HG02678 (cell line): ENCODE results near the gene FITM1.

Source experiments
- ATAC-seq: cut with Tn5 transposase; IDR thresholded peaks from one replicate; pipeline ENCODE4 v1.9.1; 2021; ENCODE audit warnings: mild to moderate bottlenecking, moderate library complexity; ENCODE audit not compliant: unreplicated experiment

The FITM1 gene

DNA sequence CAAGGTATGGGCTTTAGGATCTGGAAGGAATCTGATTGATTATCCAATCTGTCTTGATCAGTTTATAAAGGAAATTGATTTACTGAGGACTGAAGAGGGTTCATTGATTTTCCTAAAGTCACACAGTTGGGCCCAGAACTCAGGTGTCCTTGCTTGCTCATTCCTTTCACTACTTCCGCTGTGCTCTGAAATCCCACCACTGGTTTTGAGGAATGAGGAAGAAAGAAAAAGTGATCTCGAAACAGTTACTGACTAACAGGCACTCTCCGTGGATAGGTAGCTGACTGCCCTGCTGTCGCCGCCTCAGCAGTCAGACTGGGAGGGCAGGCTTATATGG is at the start of gene FITM1:
TSS of gene FITM1 (plus strand) at position 280 of the 337 bp plus-strand sequence. CDS start 905 bp downstream, outside the sequence.
- ATAC-seq, result no peak

DNA sequence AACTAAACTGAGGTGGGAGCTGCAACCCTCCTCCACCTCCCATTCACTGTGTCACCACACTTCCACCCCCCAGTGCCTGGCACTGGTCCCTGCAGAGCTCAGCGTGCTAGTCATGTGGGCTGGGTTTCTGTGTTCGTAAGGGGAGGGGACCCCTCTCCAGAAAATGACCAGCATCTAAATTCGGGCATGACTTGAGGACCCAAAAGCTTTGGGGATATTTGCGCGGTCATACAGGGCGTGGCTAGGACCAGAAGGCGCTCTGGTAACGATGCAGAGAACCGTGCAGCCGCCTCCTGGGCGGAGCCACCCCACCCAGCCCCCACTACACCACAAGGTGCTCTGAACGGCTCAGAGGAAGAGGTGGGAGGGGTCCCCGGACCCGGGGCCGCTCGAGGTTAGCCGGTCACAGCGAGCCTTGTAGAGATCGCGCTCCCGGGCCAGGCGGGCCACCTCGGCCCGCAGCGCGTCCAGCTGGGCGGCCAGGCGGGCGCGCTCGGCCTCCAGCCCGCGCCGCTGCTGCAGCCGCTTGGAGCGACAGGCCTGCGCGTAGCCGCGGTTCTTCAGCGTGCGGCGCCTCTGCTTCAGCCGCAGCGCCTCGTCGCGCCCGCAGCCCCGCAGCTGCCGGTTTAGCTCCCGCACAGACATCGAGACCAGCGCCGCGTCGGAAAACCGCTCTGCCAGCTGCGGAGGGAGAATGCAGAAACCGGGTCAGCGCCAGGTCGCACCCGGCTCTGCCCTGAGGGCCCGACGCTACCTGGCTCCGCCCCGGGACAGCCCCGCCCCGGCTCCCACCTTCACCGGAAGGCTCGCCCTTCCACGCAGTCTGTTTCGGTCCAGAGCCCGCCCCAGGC is 49.3 kb upstream of the FITM1 start:
- ATAC-seq, result peak; percentile 86

DNA sequence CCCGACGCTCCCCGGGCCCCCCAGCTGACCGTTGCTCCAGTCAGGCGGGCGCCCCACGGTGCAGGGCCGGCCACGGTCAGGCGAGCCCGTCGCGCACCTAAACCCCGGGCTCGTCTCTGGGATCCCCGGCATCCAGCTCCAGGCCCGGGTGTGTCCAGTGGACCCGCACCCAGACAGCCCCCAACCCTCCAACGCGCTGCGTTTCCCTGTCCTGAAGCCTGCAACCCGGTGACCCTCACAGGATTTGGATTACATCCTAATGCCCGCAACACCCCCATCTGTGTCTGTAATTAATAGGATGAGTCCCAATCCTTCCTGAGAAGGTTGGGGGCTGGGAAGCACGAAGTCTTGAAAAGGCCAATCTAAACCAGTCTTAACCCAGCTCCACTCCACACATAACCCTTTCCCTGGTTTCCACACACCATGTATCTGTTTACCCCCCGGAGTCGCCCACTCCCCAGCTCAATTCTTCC is 48.7 kb upstream of the FITM1 start:
- ATAC-seq, result no peak

DNA sequence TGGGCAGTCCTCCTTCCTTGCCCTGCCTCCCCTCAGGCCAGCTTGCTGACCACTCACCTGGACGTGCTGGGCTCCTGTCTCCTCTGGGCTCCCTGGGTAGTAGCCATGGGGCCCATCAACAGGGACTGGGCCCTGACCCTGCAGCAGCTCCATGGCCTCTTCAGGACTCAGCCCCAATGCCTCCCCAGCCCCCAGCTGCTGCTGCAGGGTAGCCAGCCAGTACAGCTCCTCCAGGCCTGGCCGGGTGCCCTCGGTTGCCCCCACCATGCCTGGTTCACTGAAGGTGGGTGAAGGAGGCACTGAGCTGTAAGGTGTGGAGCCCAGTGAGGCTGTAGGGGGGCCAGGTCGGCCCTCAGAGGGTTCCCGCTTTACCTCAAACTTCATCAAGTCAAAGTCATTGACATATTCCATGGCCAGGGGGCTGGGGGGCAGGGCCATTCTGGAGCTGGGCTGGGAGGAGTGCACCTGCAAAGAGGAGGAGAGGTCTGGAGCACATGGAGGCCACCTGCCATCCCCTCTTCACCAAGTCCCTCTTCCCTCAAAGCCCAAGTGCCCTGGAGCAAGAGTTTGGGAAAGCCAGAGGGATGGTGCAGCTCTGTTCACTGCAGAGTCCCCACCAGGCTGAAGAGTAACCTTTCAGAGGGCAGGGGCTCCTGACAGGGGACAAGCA is 47.9 kb upstream of the FITM1 start:
- no peak for ATAC-seq

DNA sequence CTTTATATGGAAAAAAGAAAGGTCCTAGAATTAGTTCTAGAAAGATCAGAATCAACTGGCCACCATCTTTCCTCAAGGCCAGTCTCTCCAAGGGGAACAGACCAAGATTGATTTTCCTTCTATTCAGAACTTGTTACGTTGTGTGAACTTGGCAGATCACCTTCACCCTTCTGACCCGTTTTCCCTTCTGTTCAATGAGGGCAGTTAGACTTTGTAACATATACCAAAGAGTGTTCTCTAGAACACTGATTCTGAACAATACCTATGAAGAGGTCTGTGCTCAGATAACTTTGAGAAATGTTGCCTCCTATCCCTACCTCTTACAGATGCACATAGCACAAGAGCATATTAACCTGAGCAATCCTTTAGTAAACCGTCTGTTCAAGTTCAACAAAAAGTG is 47.0 kb upstream of the FITM1 start:
- no peak for ATAC-seq

DNA sequence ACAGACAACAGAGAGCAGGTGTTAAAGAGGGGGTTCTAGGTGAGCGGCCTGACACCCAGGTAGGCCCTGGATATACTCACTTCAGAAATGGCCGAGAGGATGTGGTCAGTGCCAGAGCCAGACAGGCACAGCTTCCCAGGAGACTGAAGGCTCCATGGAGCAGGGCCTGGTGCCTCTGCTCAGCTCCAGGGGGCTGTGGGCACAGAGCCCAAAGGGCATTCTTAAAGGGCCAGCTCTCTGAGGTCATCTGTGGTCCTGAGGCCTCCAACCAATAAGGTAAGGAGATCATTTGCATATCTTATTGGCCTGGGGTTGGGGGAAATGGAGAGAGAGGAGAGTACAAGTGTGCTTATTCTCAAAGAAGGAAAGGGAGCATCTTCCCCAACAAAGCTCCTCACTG is 46.0 kb upstream of the FITM1 start:
- ATAC-seq, result no peak

DNA sequence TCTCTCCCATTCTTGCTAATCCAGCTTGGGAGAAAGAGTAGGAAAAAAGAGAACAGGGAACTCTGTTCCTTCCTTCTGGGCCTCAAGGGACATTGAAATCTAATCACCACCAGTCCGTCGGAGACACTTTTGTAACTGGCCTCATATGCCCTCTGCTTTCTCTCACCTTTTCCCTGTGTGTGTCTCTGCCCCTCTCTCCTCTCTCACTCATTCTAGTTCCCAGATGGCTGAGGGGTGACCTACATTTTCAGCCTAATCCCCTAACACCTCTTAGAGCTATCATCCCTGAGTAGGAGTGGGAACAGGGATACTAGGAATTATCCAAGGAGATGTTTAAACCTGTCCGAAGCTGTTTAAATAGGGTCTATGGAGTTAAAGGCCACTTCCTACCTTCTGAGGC is 45.2 kb upstream of the FITM1 start:
- ATAC-seq, result no peak

DNA sequence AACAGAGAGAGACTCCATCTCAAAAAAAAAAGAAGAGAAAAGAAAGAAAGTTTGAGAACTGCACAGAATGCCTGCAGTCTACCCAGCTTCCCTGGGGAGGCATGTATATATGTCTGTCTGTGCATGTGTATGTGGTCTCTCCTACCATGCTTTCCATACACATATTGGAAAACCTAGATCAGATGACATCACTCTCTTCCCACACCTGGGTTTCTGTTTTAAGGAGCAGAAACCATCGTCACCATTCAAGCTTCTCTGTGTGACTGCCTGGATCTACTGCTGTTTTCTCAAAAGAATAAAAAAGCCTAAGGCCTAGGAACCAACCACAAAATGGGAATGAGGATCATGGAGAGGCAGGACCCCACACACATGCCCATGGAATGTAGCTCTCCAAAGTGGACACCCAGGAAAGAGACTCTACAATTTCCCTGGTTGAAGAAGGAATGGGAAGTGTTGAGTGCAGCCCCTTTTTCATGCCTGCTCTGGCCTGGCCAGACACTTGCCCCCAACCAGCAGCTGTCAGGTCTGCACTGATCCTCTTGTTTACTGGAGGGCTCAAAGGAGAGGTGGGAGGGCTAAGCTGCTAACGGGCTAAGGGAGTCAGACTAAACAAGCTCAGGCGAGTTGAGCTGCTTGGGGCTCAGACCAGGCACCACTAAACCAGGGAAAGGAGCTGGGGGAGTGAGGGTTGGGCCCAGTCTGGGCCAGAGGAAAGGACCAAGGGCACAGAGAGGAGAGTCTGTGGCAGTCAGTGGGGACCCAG is 44.1 kb upstream of the FITM1 start:
- ATAC-seq, result no peak

DNA sequence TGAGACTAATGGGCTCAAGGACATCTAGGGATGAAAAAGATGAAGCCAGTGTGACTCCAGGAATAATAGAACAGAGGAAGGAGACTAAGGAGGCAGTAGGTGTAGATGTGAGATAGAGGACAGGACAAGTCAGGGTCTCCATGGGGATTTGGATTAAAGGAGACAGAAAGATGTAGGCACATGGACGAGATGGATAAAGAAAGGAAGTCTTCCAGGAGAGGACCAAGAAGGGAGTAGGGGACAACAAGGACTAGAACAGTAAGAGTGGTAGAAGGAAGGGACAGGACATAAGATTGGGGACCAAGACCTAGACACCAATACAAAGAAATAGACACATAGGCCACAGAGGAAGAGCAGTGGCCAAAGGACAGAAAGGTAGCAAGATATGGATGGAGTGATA is 43.5 kb upstream of the FITM1 start:
- ATAC-seq, result no peak

DNA sequence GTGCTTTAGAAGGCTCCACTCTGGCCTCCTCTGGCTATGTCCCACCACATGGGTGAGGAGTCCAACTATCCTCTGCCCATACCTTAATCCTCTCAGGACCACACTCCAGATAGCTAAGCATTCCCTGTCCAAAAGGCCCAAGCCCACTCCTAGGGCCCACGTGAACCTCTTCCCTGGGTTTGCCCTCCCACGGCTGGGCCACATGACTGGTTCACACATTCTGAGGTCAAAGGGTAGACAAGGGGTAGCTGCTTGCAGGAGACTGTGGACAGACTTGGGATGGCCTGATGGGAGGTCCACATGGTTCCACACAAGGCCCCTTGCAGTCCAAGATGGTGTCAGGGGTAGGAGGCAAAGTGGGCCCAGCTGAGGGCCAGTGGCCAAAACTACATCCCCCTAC is 42.4 kb upstream of the FITM1 start:
- no peak for ATAC-seq

DNA sequence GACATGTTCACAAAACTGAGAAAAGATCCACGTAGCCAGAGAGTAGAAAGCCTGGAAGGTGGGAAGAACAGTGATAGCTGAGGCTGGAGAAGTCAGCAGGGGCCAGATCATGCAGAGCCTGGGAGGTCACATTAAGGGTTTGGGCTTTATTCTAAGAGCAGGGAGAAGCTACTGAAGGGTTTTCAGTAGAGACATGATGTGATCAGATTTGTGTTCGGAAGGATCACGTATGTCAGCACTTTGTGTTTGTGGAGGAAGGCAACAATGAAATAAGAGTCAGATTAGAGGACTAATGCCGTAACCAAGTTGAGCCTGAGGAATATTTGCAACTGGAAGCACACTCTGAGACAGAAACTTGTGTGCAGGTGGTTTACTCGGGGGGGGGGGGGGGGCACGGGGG is 40.6 kb upstream of the FITM1 start:
- ATAC-seq, result no peak

GRCh38 chr14:24092110-24092504 is 38.4 kb upstream of the FITM1 start:
- ATAC-seq, result no peak

- ATAC-seq, result no peak
Observed at GRCh38 chr14:24092505-24093206, 37.8 kb upstream of the FITM1 start.

DNA sequence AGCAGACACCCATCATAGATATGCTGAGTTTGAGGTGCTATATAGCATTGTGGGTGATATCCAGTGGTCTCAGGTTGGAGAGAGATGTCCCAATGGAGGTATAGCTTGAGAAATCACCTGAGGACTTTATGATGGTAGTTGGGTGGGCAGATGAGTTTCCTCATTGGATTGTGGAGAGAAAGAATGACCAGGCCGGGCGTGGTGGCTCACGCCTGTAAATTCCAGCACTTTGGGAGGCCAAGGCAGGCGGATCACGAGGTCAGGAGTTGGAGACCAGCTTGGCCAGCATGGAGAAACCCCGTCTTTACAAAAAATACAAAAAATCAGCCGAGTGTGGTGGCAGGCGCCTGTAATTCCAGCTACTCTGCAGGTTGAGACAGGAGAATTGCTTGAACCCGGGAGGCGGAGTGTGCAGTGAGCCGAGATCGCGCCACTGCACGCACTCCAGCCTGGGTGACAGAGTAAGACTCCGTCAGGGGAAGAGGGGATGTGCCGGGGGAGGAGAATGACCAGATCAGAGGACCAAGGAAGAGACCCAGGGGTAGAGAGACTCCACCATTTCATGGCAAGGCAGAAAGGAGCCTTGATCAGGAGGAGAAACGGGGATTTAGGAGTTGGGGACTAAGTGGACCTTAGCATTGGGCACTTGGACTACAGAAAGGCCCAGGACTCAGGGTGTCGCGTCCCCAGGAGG is 37.1 kb upstream of the FITM1 start:
- no peak for ATAC-seq

GRCh38 chr14:24093901-24094840 is 36.3 kb upstream of the FITM1 start, which contains the start of gene PCK2:
PCK2 (plus strand) TSS chr14:24094311; CDS start chr14:24094406, 95 bp downstream.
- ATAC-seq, result peak; percentile 49

GRCh38 chr14:24094841-24095270 is 35.6 kb upstream of the FITM1 start:
- ATAC-seq, result no peak

GRCh38 chr14:24095271-24096068 is 35.0 kb upstream of the FITM1 start:
- peak; percentile 66 for ATAC-seq

- ATAC-seq, result no peak
Observed at GRCh38 chr14:24096545-24097181, 33.8 kb upstream of the FITM1 start.
